Measurements from ENCODE around the gene MCF2L2. TPM values are rescaled to one million over a fixed set of nuclear protein-coding genes. Genes with fewer than 3 reads are reported as not detected.

Gene MCF2L2
- total RNA-seq, 3 donors from 2014 or later (not counting 1 experiment from before 2014, with no cell fraction given), result 2.2 to 4.9 (median 2.7) TPM

- peaks cover 15% of the 10 kb centered on the region for H3K4me1 ChIP-seq (ENCODE audit: control insufficient read depth, insufficient read depth, low read length)
- no peak overlapping the region for H3K4me3 ChIP-seq (ENCODE audit: low read length)
- no peak overlapping the region for H3K4me3 Mint-ChIP-seq
- H3K27me3 Mint-ChIP-seq (ENCODE audit: low read depth in 2 of 2), result peaks cover 7 to 9% of the 10 kb centered on the region in 2 donors
- WGBS (ENCODE audit: insufficient coverage), result 85% methylated on average over 3 of the region's 3 CpGs
- intact Hi-C loops (cut with micrococcal nuclease), result no loop called here
- no peaks in the 10 kb centered on the region for H3K9me3 Mint-ChIP-seq
- peaks cover 10 to 18% of the 10 kb centered on the region in 2 donors for H3K4me1 Mint-ChIP-seq
- H3K27ac Mint-ChIP-seq, result peak overlapping the region in 1 of 2 donors; percentile 64
- H3K27me3 ChIP-seq (ENCODE audit: control insufficient read depth, insufficient read depth, low read length), result peaks cover 4% of the 10 kb centered on the region
- H3K36me3 ChIP-seq (ENCODE audit: control insufficient read depth, insufficient read depth, low read length), result no peaks in the 10 kb centered on the region
- DNase-seq (peak in 1 of 2 donors; percentile 19), ATAC-seq (no peak)
- no peaks in the 10 kb centered on the region for H3K36me3 Mint-ChIP-seq
- no peaks in the 10 kb centered on the region for H3K9me3 ChIP-seq (ENCODE audit: control insufficient read depth, insufficient read depth, low read length)
- no peak overlapping the region for H3K27ac ChIP-seq (ENCODE audit: low read length)
- TF ChIP-seq, protein P1, sequence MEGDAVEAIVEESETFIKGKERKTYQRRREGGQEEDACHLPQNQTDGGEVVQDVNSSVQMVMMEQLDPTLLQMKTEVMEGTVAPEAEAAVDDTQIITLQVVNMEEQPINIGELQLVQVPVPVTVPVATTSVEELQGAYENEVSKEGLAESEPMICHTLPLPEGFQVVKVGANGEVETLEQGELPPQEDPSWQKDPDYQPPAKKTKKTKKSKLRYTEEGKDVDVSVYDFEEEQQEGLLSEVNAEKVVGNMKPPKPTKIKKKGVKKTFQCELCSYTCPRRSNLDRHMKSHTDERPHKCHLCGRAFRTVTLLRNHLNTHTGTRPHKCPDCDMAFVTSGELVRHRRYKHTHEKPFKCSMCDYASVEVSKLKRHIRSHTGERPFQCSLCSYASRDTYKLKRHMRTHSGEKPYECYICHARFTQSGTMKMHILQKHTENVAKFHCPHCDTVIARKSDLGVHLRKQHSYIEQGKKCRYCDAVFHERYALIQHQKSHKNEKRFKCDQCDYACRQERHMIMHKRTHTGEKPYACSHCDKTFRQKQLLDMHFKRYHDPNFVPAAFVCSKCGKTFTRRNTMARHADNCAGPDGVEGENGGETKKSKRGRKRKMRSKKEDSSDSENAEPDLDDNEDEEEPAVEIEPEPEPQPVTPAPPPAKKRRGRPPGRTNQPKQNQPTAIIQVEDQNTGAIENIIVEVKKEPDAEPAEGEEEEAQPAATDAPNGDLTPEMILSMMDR (IDR thresholded peaks at IDR 0.05), result no peak
These were observed 269.1 kb downstream of the MCF2L2 start for GRCh38 chr3:183159333-183159732.

DNA sequence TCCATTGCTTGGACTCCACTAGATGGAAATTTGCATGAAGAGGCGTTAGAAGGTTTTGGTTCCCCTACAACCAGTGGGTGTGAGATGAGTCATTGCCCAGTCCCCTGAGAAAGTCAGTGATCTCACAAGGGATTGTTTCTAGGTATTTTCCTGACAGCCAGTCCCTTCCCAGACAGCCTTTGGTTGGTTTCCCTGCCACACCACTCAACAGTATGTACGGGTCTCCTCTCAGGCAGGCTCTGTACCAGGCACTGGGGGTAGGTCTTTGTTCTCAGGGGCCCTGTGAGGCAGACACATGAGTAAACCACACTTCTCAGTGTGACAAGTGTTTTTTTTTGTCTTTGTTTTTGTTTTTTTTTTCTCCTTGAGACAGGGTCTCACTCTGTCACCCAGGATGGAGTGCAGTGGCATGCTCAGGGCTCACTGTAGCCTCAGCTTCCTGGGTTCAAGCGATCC lies 269.8 kb downstream of the MCF2L2 start:
- no peak overlapping the region for H3K4me3 ChIP-seq (ENCODE audit: low read length)

GRCh38 chr3:183158113-183158512 lies 270.3 kb downstream of the MCF2L2 start:
- H3K9me3 ChIP-seq (ENCODE audit: control insufficient read depth, insufficient read depth, low read length), result no peaks in the 10 kb centered on the region
- H3K9me3 Mint-ChIP-seq, result no peaks in the 10 kb centered on the region
- H3K27me3 ChIP-seq (ENCODE audit: control insufficient read depth, insufficient read depth, low read length), result peaks cover 4% of the 10 kb centered on the region
- H3K4me1 ChIP-seq (ENCODE audit: control insufficient read depth, insufficient read depth, low read length), result peaks cover 14% of the 10 kb centered on the region
- TF ChIP-seq, protein P1 (IDR thresholded peaks at IDR 0.05), result no peak
- 95% methylated on average over 2 of the region's 2 CpGs for WGBS (ENCODE audit: insufficient coverage)
- no peaks in the 10 kb centered on the region for H3K36me3 ChIP-seq (ENCODE audit: control insufficient read depth, insufficient read depth, low read length)
- H3K4me3 Mint-ChIP-seq, result no peak overlapping the region
- H3K27ac ChIP-seq (ENCODE audit: low read length), result no peak overlapping the region
- no peak for DNase-seq
- H3K4me3 ChIP-seq (ENCODE audit: low read length), result no peak overlapping the region
- no peak for ATAC-seq
- H3K36me3 Mint-ChIP-seq, result no peaks in the 10 kb centered on the region
- H3K4me1 Mint-ChIP-seq, result peaks cover 10 to 18% of the 10 kb centered on the region in 2 donors
- H3K27ac Mint-ChIP-seq, result peak overlapping the region in 1 of 2 donors; percentile 64
- intact Hi-C loops (cut with micrococcal nuclease), result no loop called here
- H3K27me3 Mint-ChIP-seq (ENCODE audit: low read depth in 2 of 2), result peaks cover 7 to 9% of the 10 kb centered on the region in 2 donors

More for the DNA sequence above, 269.8 kb downstream of the MCF2L2 start:
- Mint-ChIP-seq H3K9me3 (no peaks in the 10 kb centered on the region), H3K27me3 (ENCODE audit: low read depth in 2 of 2) (peaks cover 7 to 9% of the 10 kb centered on the region in 2 donors), H3K4me1 (peaks cover 10 to 18% of the 10 kb centered on the region in 2 donors), H3K4me3 (no peak overlapping the region), H3K27ac (peak overlapping the region in 1 of 2 donors; percentile 64), H3K36me3 (no peaks in the 10 kb centered on the region)
- no peaks in the 10 kb centered on the region for H3K36me3 ChIP-seq (ENCODE audit: control insufficient read depth, insufficient read depth, low read length)
- peaks cover 15% of the 10 kb centered on the region for H3K4me1 ChIP-seq (ENCODE audit: control insufficient read depth, insufficient read depth, low read length)
- peaks cover 4% of the 10 kb centered on the region for H3K27me3 ChIP-seq (ENCODE audit: control insufficient read depth, insufficient read depth, low read length)
- H3K27ac ChIP-seq (ENCODE audit: low read length), result no peak overlapping the region
- ATAC-seq (peak; percentile 18 to 42 (median 19)), DNase-seq (no peak)
- intact Hi-C loops (cut with micrococcal nuclease), result no loop called here
- no peaks in the 10 kb centered on the region for H3K9me3 ChIP-seq (ENCODE audit: control insufficient read depth, insufficient read depth, low read length)
- TF ChIP-seq, protein P1 (IDR thresholded peaks at IDR 0.05), result no peak
- WGBS (ENCODE audit: insufficient coverage), result 49% methylated on average over 3 of the region's 3 CpGs

DNA sequence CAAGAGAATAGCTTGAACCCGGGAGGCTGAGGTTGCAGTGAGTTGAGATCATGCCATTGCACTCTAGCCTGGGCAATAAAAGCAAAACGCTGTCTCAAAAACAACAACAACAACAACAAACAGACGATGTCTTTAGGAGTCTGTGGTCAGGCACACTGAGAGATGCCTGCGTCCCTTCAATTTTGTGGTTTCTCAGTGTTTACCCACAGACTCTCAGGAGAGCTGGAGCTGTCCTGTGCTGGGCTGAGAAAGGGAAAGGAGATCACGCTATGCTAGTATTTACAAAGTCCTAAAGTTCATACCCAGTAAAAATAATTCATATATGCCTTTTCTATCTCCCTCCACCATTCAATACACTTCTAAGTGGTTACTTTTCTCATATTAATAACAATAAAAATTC lies 272.2 kb downstream of the MCF2L2 start:
- Mint-ChIP-seq H3K27ac (no peak overlapping the region), H3K9me3 (no peaks in the 10 kb centered on the region), H3K27me3 (ENCODE audit: low read depth in 2 of 2) (peaks cover 0 to 6% of the 10 kb centered on the region in 2 donors), H3K4me3 (no peak overlapping the region), H3K4me1 (peaks cover 0 to 7% of the 10 kb centered on the region in 2 donors), H3K36me3 (no peaks in the 10 kb centered on the region)
- Histone ChIP-seq H3K27ac (ENCODE audit: low read length) (no peak overlapping the region), H3K36me3 (ENCODE audit: control insufficient read depth, insufficient read depth, low read length) (no peaks in the 10 kb centered on the region), H3K27me3 (ENCODE audit: control insufficient read depth, insufficient read depth, low read length) (no peaks in the 10 kb centered on the region), H3K4me3 (ENCODE audit: low read length) (no peak overlapping the region), H3K4me1 (ENCODE audit: control insufficient read depth, insufficient read depth, low read length) (no peaks in the 10 kb centered on the region), H3K9me3 (ENCODE audit: control insufficient read depth, insufficient read depth, low read length) (no peaks in the 10 kb centered on the region)
- WGBS (ENCODE audit: insufficient coverage), result 61% methylated on average over 4 of the region's 5 CpGs
- no peak for ATAC-seq
- intact Hi-C loops (cut with micrococcal nuclease), result no loop called here
- DNase-seq, result no peak
- TF ChIP-seq, protein P1 (IDR thresholded peaks at IDR 0.05), result no peak

Measured in natural killer cell (primary cell).